Measurements from ENCODE around the gene KLHL12. TPM values are rescaled to one million over a fixed set of nuclear protein-coding genes. Genes with fewer than 3 reads are reported as not detected.

KLHL12 gene
- total RNA-seq, 1 donor, result 23.2 TPM

DNA sequence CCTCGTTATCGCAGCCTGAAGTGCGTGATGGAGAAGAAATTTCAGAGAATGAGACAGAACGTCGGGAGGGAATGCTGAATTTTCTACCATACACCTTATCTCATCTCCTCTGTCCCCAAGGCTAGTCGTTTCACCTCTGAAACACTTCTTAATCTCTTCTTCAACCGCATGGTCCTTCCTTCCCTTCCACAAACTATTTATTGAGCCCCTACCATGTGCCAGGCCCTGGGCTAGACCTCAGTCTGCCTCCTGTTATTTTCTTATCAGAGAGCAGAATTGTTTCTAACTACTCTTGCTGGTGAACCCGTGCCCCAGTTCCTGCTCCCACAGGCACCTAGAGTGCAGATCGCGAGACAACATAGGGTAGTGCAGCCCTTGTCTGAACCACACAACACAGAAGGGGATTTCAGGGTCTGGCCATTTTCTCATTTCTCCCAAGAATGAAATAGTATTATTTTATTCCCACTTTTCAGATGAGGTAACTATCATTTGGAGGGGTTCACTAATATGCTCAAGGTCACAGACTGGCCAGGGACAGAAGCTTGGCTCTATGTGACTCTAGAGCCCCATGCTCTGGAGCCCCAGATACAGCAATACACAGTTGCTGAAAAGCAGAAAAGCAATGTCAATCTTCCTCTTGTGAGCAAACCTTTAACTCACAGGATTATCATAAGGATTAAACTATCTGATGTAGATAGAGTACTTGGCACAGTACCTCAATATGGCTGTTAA is 31.7 kb upstream of the KLHL12 start:
- H3K27ac ChIP-seq (ENCODE audit: low read depth, low read length), result peak overlapping the region; percentile 13
- peak overlapping the region; percentile 68 for H2AFZ ChIP-seq (ENCODE audit: low read length)
- peaks cover 43% of the 10 kb centered on the region for H3K79me2 ChIP-seq (ENCODE audit: insufficient read depth, low read length)
- peaks cover 28% of the 10 kb centered on the region for H3K4me1 ChIP-seq (ENCODE audit: insufficient read depth, low read length)
- peak; percentile 69 for DNase-seq (ENCODE audit: insufficient read length, low spot score, missing footprints)
- H4K20me1 ChIP-seq (ENCODE audit: insufficient read depth, low read length), result peaks cover 25% of the 10 kb centered on the region
- no peaks in the 10 kb centered on the region for H3K27me3 ChIP-seq (ENCODE audit: insufficient read depth, low read length)
- no peaks in the 10 kb centered on the region for H3K9me3 ChIP-seq (ENCODE audit: low read depth, low read length)
- peak overlapping the region; percentile 98 for H3K4me2 ChIP-seq (ENCODE audit: insufficient read depth, low read length)
- H3K36me3 ChIP-seq (ENCODE audit: insufficient read depth, low read length), result peaks cover 30% of the 10 kb centered on the region
- TF ChIP-seq, protein P1, sequence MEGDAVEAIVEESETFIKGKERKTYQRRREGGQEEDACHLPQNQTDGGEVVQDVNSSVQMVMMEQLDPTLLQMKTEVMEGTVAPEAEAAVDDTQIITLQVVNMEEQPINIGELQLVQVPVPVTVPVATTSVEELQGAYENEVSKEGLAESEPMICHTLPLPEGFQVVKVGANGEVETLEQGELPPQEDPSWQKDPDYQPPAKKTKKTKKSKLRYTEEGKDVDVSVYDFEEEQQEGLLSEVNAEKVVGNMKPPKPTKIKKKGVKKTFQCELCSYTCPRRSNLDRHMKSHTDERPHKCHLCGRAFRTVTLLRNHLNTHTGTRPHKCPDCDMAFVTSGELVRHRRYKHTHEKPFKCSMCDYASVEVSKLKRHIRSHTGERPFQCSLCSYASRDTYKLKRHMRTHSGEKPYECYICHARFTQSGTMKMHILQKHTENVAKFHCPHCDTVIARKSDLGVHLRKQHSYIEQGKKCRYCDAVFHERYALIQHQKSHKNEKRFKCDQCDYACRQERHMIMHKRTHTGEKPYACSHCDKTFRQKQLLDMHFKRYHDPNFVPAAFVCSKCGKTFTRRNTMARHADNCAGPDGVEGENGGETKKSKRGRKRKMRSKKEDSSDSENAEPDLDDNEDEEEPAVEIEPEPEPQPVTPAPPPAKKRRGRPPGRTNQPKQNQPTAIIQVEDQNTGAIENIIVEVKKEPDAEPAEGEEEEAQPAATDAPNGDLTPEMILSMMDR (IDR thresholded peaks at IDR 0.05; ENCODE audit: extremely low read depth, low read depth, low read length), result no peak
- H3K4me3 ChIP-seq (ENCODE audit: insufficient read depth, low read length), result peak overlapping the region; percentile 96

DNA sequence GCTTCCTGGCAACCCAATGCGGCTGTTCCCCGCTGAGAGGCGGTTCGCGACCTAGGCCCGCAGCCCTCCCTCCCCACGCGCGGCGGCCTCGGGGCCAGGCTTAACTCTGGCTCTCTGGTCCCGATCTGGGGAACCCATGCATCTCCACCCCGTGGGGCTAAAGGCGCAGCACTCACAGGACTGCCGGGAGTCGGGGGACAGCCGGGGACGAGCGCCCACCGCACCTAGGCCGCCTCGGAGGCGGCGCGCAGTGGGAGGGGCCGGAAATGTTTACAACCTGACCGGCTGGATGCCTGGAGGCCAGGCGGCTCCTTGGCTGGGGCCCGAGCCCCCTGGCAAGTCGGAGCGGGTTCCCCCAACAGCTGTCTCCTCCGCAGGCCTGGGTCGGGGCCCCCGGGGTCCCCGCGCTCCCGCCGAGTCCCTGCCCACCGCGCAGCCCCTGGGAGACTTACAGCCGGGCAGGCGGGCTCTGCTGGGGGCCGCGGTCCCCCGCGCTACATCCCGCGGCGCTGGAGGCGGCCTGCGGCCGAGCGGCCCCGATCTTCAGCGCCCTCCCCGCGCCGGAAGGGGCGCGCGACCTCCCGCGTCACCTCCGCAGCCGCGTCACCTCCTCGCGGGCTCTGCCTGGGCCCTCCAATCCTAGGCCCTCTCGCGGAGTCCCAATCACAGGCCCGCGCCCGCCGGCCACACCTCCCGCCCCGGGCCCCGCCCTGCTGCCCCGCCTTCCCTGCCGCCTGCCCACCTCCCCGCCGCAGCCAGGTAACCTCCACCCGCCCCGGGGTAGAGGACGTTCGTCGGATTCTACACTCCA is 30.9 kb upstream of the KLHL12 start, which contains the start of gene ADIPOR1:
TSS of gene ADIPOR1 (minus strand) at position 580 of the 811 bp plus-strand sequence. CDS start 7,242 bp downstream, outside the sequence.
- Histone ChIP-seq H3K4me3 (ENCODE audit: insufficient read depth, low read length) (peak within 1 kb of the TSS; percentile 96), H3K9me3 (ENCODE audit: low read depth, low read length) (no peaks in the 10 kb centered on the region), H3K36me3 (ENCODE audit: insufficient read depth, low read length) (peaks cover 23% of the 10 kb centered on the region), H3K79me2 (ENCODE audit: insufficient read depth, low read length) (peaks cover 51% of the 10 kb centered on the region), H2AFZ (ENCODE audit: low read length) (peak within 1 kb of the TSS; percentile 70), H3K27ac (ENCODE audit: low read depth, low read length) (peak within 1 kb of the TSS; percentile 79), H3K27me3 (ENCODE audit: insufficient read depth, low read length) (no peaks in the 10 kb centered on the region), H3K4me2 (ENCODE audit: insufficient read depth, low read length) (peak within 1 kb of the TSS; percentile 98), H3K4me1 (ENCODE audit: insufficient read depth, low read length) (peaks cover 34% of the 10 kb centered on the region), H4K20me1 (ENCODE audit: insufficient read depth, low read length) (peaks cover 32% of the 10 kb centered on the region)
- peak; percentile 100 for DNase-seq (ENCODE audit: insufficient read length, low spot score, missing footprints)
- TF ChIP-seq, protein P1 (IDR thresholded peaks at IDR 0.05; ENCODE audit: extremely low read depth, low read depth, low read length), result no peak

DNA sequence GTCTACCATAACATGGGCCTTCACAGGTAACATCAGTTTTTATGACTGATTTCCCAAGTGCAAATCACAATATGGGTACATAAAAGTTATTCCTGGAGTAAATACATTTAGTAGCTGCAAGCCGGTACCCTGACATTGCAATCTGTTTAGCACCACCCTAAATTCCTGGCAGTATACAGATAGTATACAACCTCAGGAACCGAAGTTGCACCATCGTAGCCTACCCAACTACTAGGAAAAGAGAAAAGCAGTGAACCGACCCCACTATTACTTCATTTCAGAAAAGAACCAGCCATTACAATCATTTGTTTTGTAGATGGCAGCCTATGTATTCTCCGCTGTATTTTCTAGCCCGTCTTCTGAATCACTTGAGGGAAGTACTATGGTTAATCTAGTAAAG is 29.9 kb upstream of the KLHL12 start:
- Histone ChIP-seq H4K20me1 (ENCODE audit: insufficient read depth, low read length) (peaks cover 41% of the 10 kb centered on the region), H2AFZ (ENCODE audit: low read length) (no peak overlapping the region), H3K4me1 (ENCODE audit: insufficient read depth, low read length) (peaks cover 38% of the 10 kb centered on the region), H3K4me3 (ENCODE audit: insufficient read depth, low read length) (peak overlapping the region; percentile 96), H3K27ac (ENCODE audit: low read depth, low read length) (peak overlapping the region; percentile 79), H3K36me3 (ENCODE audit: insufficient read depth, low read length) (peaks cover 14% of the 10 kb centered on the region), H3K4me2 (ENCODE audit: insufficient read depth, low read length) (peak overlapping the region; percentile 98), H3K79me2 (ENCODE audit: insufficient read depth, low read length) (peaks cover 61% of the 10 kb centered on the region), H3K27me3 (ENCODE audit: insufficient read depth, low read length) (no peaks in the 10 kb centered on the region), H3K9me3 (ENCODE audit: low read depth, low read length) (no peaks in the 10 kb centered on the region)
- DNase-seq (ENCODE audit: insufficient read length, low spot score, missing footprints), result peak; percentile 81
- TF ChIP-seq, protein P1 (IDR thresholded peaks at IDR 0.05; ENCODE audit: extremely low read depth, low read depth, low read length), result no peak
